GM12878 (cell line): Measurements from ENCODE around the gene TGFBR3. TPM values are rescaled to one million over a fixed set of nuclear protein-coding genes. Genes with fewer than 3 reads are reported as not detected.

Source experiments
- ATAC-seq: fragments of 200-7000 bp; cut with Tn5 transposase; 3 replicates; pipeline ENCODE4 v1.9.1; 2020; ENCODE audit warnings: mild to moderate bottlenecking, moderate library complexity
- BruUV-seq: library from RNA; stranded (reverse); fragments of 400-500 nt; replicated peaks from 2 replicates; lab custom pipeline; 2021; lab: Mats Ljungman, UMichigan
- CTCF ChIA-PET: fragments of 300-600 bp; sonication (Branson Sonifier 250); formaldehyde crosslinking; extraction: SDS; loops from one replicate; lab custom pipeline; 2021; ENCODE audit warnings: inconsistent platforms; lab: Yijun Ruan, JAX
- POLR2A ChIA-PET: fragments of 350-600 bp; formaldehyde crosslinking; extraction: SDS; loops from one replicate; lab custom pipeline; 2021; ENCODE audit warnings: inconsistent platforms; lab: Charles Lee
- RAD21 ChIA-PET: fragments of 300-600 bp; sonication (Branson Sonifier 250); formaldehyde crosslinking; loops from one replicate; lab custom pipeline; 2023; ENCODE audit warnings: antibody characterized with exemption; ENCODE audit not compliant: unreplicated experiment; lab: Charles Lee
- SMC1A ChIA-PET: fragments of 300-600 bp; sonication (Branson Sonifier 250); formaldehyde crosslinking; loops from one replicate; lab custom pipeline; 2023; ENCODE audit not compliant: unreplicated experiment, uncharacterized antibody; lab: Charles Lee
- DNase-seq: peaks from one replicate; pipeline ENCODE4 v3.0.0-alpha.2; 2011; ENCODE audit warnings: low read depth, low spot score
- FAIRE-seq: peaks from 3 replicates; lab custom pipeline; 2011; peaks lifted over from hg19 to GRCh38; lab: Jason Lieb, UNC
- H2AFZ ChIP-seq: 2 replicates; pipeline ENCODE4 v1.6.0; 2011; ENCODE audit warnings: low read depth, low read length, control low read depth; ENCODE audit not compliant: control insufficient read depth
- H3K27ac ChIP-seq: 2 replicates; pipeline ENCODE4 v1.5.1; 2011; ENCODE audit warnings: control low read depth; ENCODE audit not compliant: control insufficient read depth, insufficient read depth
- H3K27me3 ChIP-seq, 2 experiments: replicated peaks in 1 of 2; 2 replicates each; pipeline versions ENCODE4 v1.6.0 to v1.6.1; 2011; ENCODE audit warnings: low read length in 1 of 2; ENCODE audit not compliant: control insufficient read depth in 2 of 2, insufficient read depth in 2 of 2
- H3K36me3 ChIP-seq, 2 experiments: 2 replicates each; pipeline ENCODE4 v1.5.1; 2011; ENCODE audit warnings: low read length in 1 of 2; ENCODE audit not compliant: control insufficient read depth in 2 of 2, insufficient read depth in 2 of 2
- H3K4me1 ChIP-seq: 2 replicates; pipeline ENCODE4 v1.6.1; 2011; ENCODE audit warnings: mild to moderate bottlenecking, low read length, moderate library complexity, mixed read lengths; ENCODE audit not compliant: control insufficient read depth, insufficient read depth
- H3K4me2 ChIP-seq: 2 replicates; pipeline ENCODE4 v1.6.0; 2011; ENCODE audit warnings: control low read depth; ENCODE audit not compliant: control insufficient read depth, insufficient read depth
- H3K4me3 ChIP-seq: fragments of 200-600 bp; sonication (generic); 2 replicates; pipeline ENCODE4 v1.5.1; 2016
- H3K79me2 ChIP-seq: 2 replicates; pipeline ENCODE4 v1.6.0; 2011; ENCODE audit warnings: low read length; ENCODE audit not compliant: control insufficient read depth, insufficient read depth
- H3K9ac ChIP-seq: 2 replicates; pipeline ENCODE4 v1.8.0; 2011; ENCODE audit warnings: low read length, control low read depth, mixed read lengths; ENCODE audit not compliant: control insufficient read depth, insufficient read depth
- H3K9me3 ChIP-seq: replicated peaks from 3 replicates; pipeline ENCODE4 v1.5.1; 2011; ENCODE audit warnings: mild to moderate bottlenecking, low read length; ENCODE audit not compliant: control insufficient read depth, insufficient read depth
- H4K20me1 ChIP-seq: 2 replicates; pipeline ENCODE4 v1.6.0; 2011; ENCODE audit not compliant: control insufficient read depth, insufficient read depth
- CEBPB ChIP-seq, 2 experiments: fragments of 150-350 bp in 1 of 2; IDR thresholded peaks; 2 replicates each; pipeline ENCODE4 v1.6.1; 2012 to 2014; ENCODE audit warnings: low read depth in 2 of 2, low read length in 2 of 2, borderline replicate concordance in 1 of 2, inconsistent platforms in 1 of 2
- FOXM1 ChIP-seq: IDR thresholded peaks from 2 replicates; pipeline ENCODE4 v1.6.1; 2012; ENCODE audit warnings: low read depth, mild to moderate bottlenecking, inconsistent platforms, low read length, moderate library complexity
- KLF5 ChIP-seq: fragments of 450-650 bp; IDR thresholded peaks from 2 replicates; pipeline ENCODE4 v1.6.1; 2014; ENCODE audit warnings: mild to moderate bottlenecking; ENCODE audit not compliant: partially characterized antibody
- MEF2A ChIP-seq: IDR thresholded peaks from 2 replicates; pipeline ENCODE4 v1.6.1; 2011; ENCODE audit warnings: low read depth, mild to moderate bottlenecking, low read length, moderate library complexity; ENCODE audit not compliant: insufficient read depth
- NFIC ChIP-seq: IDR thresholded peaks from 2 replicates; pipeline ENCODE4 v1.6.1; 2012; ENCODE audit warnings: low read depth, mild to moderate bottlenecking, inconsistent platforms, low read length, moderate library complexity
- NR2C1 ChIP-seq: fragments of 450-650 bp; IDR thresholded peaks from 2 replicates; pipeline ENCODE4 v1.6.1; 2017; ENCODE audit warnings: antibody characterized with exemption, mild to moderate bottlenecking, moderate library complexity
- RUNX3 ChIP-seq: IDR thresholded peaks from 2 replicates; pipeline ENCODE4 v1.6.1; 2012; ENCODE audit warnings: low read length, inconsistent platforms
- TCF7 ChIP-seq: IDR thresholded peaks from 2 replicates; pipeline ENCODE4 v1.6.1; 2014; ENCODE audit warnings: antibody characterized with exemption, borderline replicate concordance
- WGBS: methylation state at CpG from one replicate; pipeline ENCODE4 v1.1.6; 2016; ENCODE audit warnings: low lambda C conversion rate; ENCODE audit not compliant: insufficient replicate concordance, insufficient coverage; ENCODE audit errors: missing lambda C conversion rate; 5-methylcytosine and 5-hydroxymethylcytosine counted together
- in situ Hi-C: fragments of 300-500 bp; cut with MboI; formaldehyde crosslinking; loops from 9 replicates; pipeline ENCODE4 v1.14.3; 2018; ENCODE audit warnings: mixed read lengths
- intact Hi-C: fragments of 100-400 bp; cut with micrococcal nuclease; formaldehyde crosslinking; loops from one replicate; pipeline ENCODE4 v1.14.2; 2022; ENCODE audit not compliant: unreplicated experiment
- polyA plus RNA-seq, 11 experiments: library from polyadenylated mRNA; depleted of rRNA in 4 of 11; unstranded in 6 of 11; stranded (reverse) in 5 of 11; fragments of >200 nt; fragmentation: Nextera tagmentation in 4 of 11; fragmentation: Illumina TruSeq in 1 of 11; extraction: Ambion mirVana in 4 of 11; extraction: Trizol in 1 of 11; gene quantifications; 1 replicate in 1 of 11; 2 replicates in 10 of 11; pipeline versions ENCODE4 v1.2.1 to v1.2.3, GENCODE V29; 2011 to 2016; ENCODE audit warnings: inconsistent platforms in 2 of 11, missing spikeins in 2 of 11, low read depth in 1 of 11
- total RNA-seq, 4 experiments: library from RNA; depleted of rRNA in 3 of 4; stranded (reverse); fragments of >200 nt in 3 of 4; fragmentation: Illumina TruSeq in 1 of 4; extraction: Trizol in 1 of 4; gene quantifications; 2 replicates each; pipeline versions ENCODE4 v1.2.1 to v1.2.3, GENCODE V29; 2013 to 2021
- TF ChIP-seq, protein P1 (sequence below), 3 experiments: IDR thresholded peaks in 2 of 3; conservative IDR thresholded peaks in 1 of 3; 2 replicates each; pipeline ENCODE4 v1.5.1; 2011; ENCODE audit warnings: low read depth in 3 of 3, low read length in 3 of 3, mild to moderate bottlenecking in 3 of 3, control low read depth in 2 of 3, moderate library complexity in 2 of 3, inconsistent platforms in 1 of 3, mixed read lengths in 1 of 3; ENCODE audit not compliant: control insufficient read depth in 2 of 3, insufficient read depth in 1 of 3; ENCODE audit errors: extremely low read depth in 1 of 3
- TF ChIP-seq, protein P2 (sequence below): fragments of 450-650 bp; formaldehyde crosslinking; IDR thresholded peaks from 2 replicates; pipeline ENCODE4 v1.5.0; 2022; ENCODE audit warnings: mild to moderate bottlenecking, missing genetic modification characterization
- TF ChIP-seq, protein P3 (sequence below): fragments of 450-650 bp; IDR thresholded peaks from 2 replicates; pipeline ENCODE4 v1.6.1; 2016; ENCODE audit warnings: mild to moderate bottlenecking

The TGFBR3 gene
- total and polyA plus RNA-seq, 10 of the 15 experiments (the other 5 are each of a cell fraction or from before 2014, with no cell fraction given), result 2.7 to 16.5 (median 12.6) TPM

DNA sequence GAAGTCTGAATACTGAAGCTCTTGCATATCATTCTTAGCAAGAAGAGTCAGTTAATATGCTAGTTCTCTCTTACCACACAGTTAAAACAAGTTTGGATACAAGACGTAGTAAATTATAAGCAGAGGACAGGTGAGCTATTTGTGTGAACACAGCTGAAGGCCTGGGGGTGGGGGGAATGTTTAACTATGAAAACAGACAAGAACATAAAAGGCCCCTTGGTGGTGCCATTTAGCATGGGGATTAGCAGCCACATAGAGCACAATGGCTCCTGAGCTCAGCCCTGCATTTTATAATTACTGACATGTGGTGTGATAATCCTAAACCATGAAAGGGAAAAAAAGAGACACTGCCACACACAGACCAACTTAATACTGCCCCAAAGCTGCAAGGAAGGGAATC, 94.8 kb downstream of the TGFBR3 start (continued):
- TF ChIP-seq, protein P1, sequence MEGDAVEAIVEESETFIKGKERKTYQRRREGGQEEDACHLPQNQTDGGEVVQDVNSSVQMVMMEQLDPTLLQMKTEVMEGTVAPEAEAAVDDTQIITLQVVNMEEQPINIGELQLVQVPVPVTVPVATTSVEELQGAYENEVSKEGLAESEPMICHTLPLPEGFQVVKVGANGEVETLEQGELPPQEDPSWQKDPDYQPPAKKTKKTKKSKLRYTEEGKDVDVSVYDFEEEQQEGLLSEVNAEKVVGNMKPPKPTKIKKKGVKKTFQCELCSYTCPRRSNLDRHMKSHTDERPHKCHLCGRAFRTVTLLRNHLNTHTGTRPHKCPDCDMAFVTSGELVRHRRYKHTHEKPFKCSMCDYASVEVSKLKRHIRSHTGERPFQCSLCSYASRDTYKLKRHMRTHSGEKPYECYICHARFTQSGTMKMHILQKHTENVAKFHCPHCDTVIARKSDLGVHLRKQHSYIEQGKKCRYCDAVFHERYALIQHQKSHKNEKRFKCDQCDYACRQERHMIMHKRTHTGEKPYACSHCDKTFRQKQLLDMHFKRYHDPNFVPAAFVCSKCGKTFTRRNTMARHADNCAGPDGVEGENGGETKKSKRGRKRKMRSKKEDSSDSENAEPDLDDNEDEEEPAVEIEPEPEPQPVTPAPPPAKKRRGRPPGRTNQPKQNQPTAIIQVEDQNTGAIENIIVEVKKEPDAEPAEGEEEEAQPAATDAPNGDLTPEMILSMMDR (IDR thresholded peaks at IDR 0.05 in 2 of 3, conservative IDR thresholded peaks at IDR 0.05 in 1 of 3; ENCODE audit: control insufficient read depth in 2 of 3, extremely low read depth in 1 of 3, insufficient read depth in 1 of 3, low read depth in 3 of 3, low read length in 3 of 3), result 0 out of 6 replicates have a peak, but pooled peaks of 1 of the 3 experiments have one; percentile 10
- TF ChIP-seq KLF5 (no peak), NR2C1 (no peak), CEBPB (IDR thresholded peaks at IDR 0.05; ENCODE audit: borderline replicate concordance in 1 of 2, low read depth in 2 of 2, low read length in 2 of 2) (no peak), TCF7 (no peak)
- TF ChIP-seq, protein P2, sequence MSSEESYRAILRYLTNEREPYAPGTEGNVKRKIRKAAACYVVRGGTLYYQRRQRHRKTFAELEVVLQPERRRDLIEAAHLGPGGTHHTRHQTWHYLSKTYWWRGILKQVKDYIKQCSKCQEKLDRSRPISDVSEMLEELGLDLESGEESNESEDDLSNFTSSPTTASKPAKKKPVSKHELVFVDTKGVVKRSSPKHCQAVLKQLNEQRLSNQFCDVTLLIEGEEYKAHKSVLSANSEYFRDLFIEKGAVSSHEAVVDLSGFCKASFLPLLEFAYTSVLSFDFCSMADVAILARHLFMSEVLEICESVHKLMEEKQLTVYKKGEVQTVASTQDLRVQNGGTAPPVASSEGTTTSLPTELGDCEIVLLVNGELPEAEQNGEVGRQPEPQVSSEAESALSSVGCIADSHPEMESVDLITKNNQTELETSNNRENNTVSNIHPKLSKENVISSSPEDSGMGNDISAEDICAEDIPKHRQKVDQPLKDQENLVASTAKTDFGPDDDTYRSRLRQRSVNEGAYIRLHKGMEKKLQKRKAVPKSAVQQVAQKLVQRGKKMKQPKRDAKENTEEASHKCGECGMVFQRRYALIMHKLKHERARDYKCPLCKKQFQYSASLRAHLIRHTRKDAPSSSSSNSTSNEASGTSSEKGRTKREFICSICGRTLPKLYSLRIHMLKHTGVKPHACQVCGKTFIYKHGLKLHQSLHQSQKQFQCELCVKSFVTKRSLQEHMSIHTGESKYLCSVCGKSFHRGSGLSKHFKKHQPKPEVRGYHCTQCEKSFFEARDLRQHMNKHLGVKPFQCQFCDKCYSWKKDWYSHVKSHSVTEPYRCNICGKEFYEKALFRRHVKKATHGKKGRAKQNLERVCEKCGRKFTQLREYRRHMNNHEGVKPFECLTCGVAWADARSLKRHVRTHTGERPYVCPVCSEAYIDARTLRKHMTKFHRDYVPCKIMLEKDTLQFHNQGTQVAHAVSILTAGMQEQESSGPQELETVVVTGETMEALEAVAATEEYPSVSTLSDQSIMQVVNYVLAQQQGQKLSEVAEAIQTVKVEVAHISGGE, result no peak

DNA sequence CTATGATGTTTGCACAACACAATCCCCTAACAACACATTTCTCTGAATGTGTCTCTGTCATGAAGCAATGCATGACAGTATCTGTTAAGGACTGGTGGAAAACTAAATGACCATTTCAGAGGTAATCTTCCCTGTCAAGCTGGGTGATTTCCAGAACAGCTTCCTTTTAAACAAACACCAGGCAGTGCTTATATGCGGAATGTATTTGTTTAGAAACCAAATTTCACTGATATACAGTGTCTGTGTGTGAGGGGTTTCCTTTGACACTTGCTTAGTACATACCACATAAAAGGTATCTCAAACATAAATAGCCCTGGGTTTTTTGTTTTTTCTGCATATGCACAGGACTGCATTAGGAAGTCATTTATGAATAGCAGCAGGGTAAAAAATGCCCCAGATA, 95.6 kb downstream of the TGFBR3 start:
- SMC1A ChIA-PET, result no interaction called here
- peak; percentile 7 for FAIRE-seq

More for the DNA sequence above, 95.6 kb downstream of the TGFBR3 start:
- no peak overlapping the region for H3K27ac ChIP-seq
- H3K9me3 ChIP-seq, result no peaks in the 10 kb centered on the region
- no peak overlapping the region for H2AFZ ChIP-seq
- no peaks in the 10 kb centered on the region for H3K27me3 ChIP-seq
- no peak overlapping the region for H3K4me2 ChIP-seq
- BruUV-seq, result no TSS peak
- no peak overlapping the region for H3K9ac ChIP-seq
- ChIA-PET CTCF (interaction anchor here (2.0 to 2.2 kb wide), 2 partner anchors 15 to 94 kb away, joined by 6 to 10 read pairs; no protein-coding TSS in a partner anchor), POLR2A (no interaction called here), RAD21 (no interaction called here)
- no peaks in the 10 kb centered on the region for H3K4me1 ChIP-seq
- no peaks in the 10 kb centered on the region for H3K36me3 ChIP-seq
- in situ Hi-C loops, result no loop called here
- ATAC-seq (peak; percentile 19; the same call in 2 of the 3 replicates), DNase-seq (no peak)
- 93% methylated on average over 1 of the region's 1 CpG for WGBS
- H3K79me2 ChIP-seq, result no peaks in the 10 kb centered on the region
- no peak overlapping the region for H3K4me3 ChIP-seq
- TF ChIP-seq RUNX3 (peak; percentile 71), FOXM1 (peak; percentile 20; the same call in 1 of the 2 replicates), TCF7 (peak; percentile 76; the same call in 1 of the 2 replicates), NFIC (peak; percentile 26; the same call in 1 of the 2 replicates), MEF2A (0 out of 2 replicates have a peak, but pooled peaks have one; percentile 50)
- TF ChIP-seq, protein P3, sequence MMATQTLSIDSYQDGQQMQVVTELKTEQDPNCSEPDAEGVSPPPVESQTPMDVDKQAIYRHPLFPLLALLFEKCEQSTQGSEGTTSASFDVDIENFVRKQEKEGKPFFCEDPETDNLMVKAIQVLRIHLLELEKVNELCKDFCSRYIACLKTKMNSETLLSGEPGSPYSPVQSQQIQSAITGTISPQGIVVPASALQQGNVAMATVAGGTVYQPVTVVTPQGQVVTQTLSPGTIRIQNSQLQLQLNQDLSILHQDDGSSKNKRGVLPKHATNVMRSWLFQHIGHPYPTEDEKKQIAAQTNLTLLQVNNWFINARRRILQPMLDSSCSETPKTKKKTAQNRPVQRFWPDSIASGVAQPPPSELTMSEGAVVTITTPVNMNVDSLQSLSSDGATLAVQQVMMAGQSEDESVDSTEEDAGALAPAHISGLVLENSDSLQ, result no peak
- intact Hi-C loops, result no loop called here
- H4K20me1 ChIP-seq, result no peaks in the 10 kb centered on the region
